ENCODE measurements around the gene RHEB. TPM values are rescaled to one million over a fixed set of nuclear protein-coding genes. Genes with fewer than 3 reads are reported as not detected.

The RHEB gene
- total and polyA plus RNA-seq, 2 of the 13 experiments (the other 11 are each of a cell fraction or from before 2014, with no cell fraction given): 55.0 to 77.6 TPM

DNA sequence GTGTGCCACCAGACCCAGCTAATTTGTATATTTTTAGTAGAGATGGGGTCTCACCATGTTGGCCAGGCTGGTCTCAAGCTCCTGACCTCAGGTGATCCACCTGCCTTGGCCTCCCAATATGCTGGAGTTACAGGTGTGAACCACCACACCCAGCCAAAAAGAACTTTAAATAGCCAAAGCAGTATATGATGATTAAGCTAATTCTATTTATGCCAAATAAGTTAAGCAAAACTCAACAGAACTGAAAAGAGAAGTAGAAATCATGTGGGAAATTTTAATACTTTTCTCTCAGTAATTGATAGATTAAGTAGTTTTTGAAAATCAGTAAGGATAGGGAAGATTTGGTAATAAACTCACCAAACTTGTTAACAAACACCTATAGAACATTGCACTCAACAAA is 24.5 kb upstream of the RHEB start:
- Histone ChIP-seq H2AFZ (ENCODE audit: low read length) (no peak overlapping the region), H3K4me3 (replicated peaks in 1 of 3; ENCODE audit: insufficient read depth in 1 of 3, low read depth in 2 of 3, low read length in 3 of 3) (no peak overlapping the region), H4K20me1 (ENCODE audit: insufficient read depth, low read length) (no peaks in the 10 kb centered on the region), H3K79me2 (ENCODE audit: insufficient read depth, low read length) (no peaks in the 10 kb centered on the region), H3K36me3 (replicated peaks in 1 of 2; ENCODE audit: control insufficient read depth in 1 of 2, insufficient read depth in 2 of 2, low read length in 2 of 2) (no peaks in the 10 kb centered on the region), H3K27ac (ENCODE audit: extremely low read length, insufficient read depth, low read length) (no peak overlapping the region), H3K4me1 (ENCODE audit: insufficient read depth, low read length) (no peaks in the 10 kb centered on the region), H3K9me3 (ENCODE audit: low read length) (no peaks in the 10 kb centered on the region), H3K9ac (ENCODE audit: insufficient read depth, low read depth, low read length) (no peak overlapping the region), H3K27me3 (ENCODE audit: control insufficient read depth in 1 of 2, insufficient read depth in 2 of 2, low read length in 2 of 2) (peaks cover 4 to 32% of the 10 kb centered on the region in 2 experiments; a peak in 4 of 5 replicates), H3K4me2 (ENCODE audit: low read depth, low read length) (no peak overlapping the region)
- DNase-seq (ENCODE audit: low spot score) (no peak), FAIRE-seq (no peak), ATAC-seq (no peak)
- intact Hi-C loops (cut with micrococcal nuclease; ENCODE audit: unreplicated experiment): no loop called here
- POLR2A ChIA-PET: no interaction called here
- in situ Hi-C loops (cut with HindIII; ENCODE audit: extremely low pct_ligation_motif_present, low pct_unique_long_range_greater_than_20kb): no loop called here
- TF ChIP-seq ZFAT (CRISPR knock-in tag; conservative IDR thresholded peaks at IDR 0.05): no peak
- no peak for TF ChIP-seq CAMTA2 (CRISPR knock-in tag; IDR thresholded peaks at IDR 0.05; ENCODE audit: borderline replicate concordance)
- TF ChIP-seq MAFF (IDR thresholded peaks at IDR 0.05; ENCODE audit: low read depth, low read length): peak; percentile 52
- TF ChIP-seq MAFK (conservative IDR thresholded peaks at IDR 0.05 in 1 of 2, IDR thresholded peaks at IDR 0.05 in 1 of 2; ENCODE audit: low read length in 2 of 2): peak in 1 of 2 experiments; percentile 38; a peak in 3 of 4 replicates
- BruUV-seq (replicated peaks): no TSS peak
- CTCF ChIA-PET (ENCODE audit: low intra/inter-chr PET ratio, low total read pairs): no interaction called here

DNA sequence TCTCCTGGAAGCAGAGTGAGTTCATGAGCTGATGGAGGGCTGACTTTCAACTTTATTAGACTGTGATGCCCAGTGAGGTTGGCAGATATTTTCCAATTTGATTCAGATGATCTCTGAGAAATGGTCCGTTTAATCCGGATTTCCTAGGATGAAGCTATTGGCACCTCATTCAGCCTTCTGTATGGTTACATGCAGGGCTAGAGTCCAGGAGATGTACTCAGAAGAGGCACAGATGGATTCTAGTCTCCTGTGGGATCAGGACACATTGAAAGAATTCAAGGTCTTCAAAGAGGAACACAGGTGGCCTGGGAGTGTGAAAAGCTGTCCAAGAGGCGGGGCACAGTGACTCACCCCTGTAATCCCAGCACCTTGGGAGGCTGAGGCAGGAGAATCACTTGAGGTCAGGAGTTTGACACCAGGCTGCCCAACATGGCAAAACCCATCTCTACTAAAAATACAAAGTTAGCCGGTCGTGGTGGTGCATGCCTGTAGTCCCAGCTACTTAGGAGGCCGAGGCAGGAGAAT is 23.0 kb upstream of the RHEB start:
- 51% methylated on average over 5 of the region's 6 CpGs for WGBS (ENCODE audit: low lambda C conversion rate)
- no TSS peak for BruUV-seq (replicated peaks)
- in situ Hi-C loops (cut with HindIII; ENCODE audit: extremely low pct_ligation_motif_present, low pct_unique_long_range_greater_than_20kb): no loop called here
- Histone ChIP-seq H3K27ac (ENCODE audit: extremely low read length, insufficient read depth, low read length) (no peak overlapping the region), H2AFZ (ENCODE audit: low read length) (no peak overlapping the region), H4K20me1 (ENCODE audit: insufficient read depth, low read length) (no peaks in the 10 kb centered on the region), H3K9me3 (ENCODE audit: low read length) (no peaks in the 10 kb centered on the region), H3K79me2 (ENCODE audit: insufficient read depth, low read length) (no peaks in the 10 kb centered on the region), H3K4me3 (replicated peaks in 1 of 3; ENCODE audit: insufficient read depth in 1 of 3, low read depth in 2 of 3, low read length in 3 of 3) (no peak overlapping the region), H3K36me3 (replicated peaks in 1 of 2; ENCODE audit: control insufficient read depth in 1 of 2, insufficient read depth in 2 of 2, low read length in 2 of 2) (no peaks in the 10 kb centered on the region), H3K4me1 (ENCODE audit: insufficient read depth, low read length) (no peaks in the 10 kb centered on the region), H3K9ac (ENCODE audit: insufficient read depth, low read depth, low read length) (no peak overlapping the region), H3K27me3 (ENCODE audit: control insufficient read depth in 1 of 2, insufficient read depth in 2 of 2, low read length in 2 of 2) (peaks cover 2 to 39% of the 10 kb centered on the region in 2 experiments; a peak in 4 of 5 replicates), H3K4me2 (ENCODE audit: low read depth, low read length) (no peak overlapping the region)
- ChIA-PET POLR2A (no interaction called here), CTCF (ENCODE audit: low intra/inter-chr PET ratio, low total read pairs) (no interaction called here)
- no peak for FAIRE-seq
- no peak for DNase-seq (ENCODE audit: low spot score)
- intact Hi-C loops (cut with micrococcal nuclease; ENCODE audit: unreplicated experiment): no loop called here
- no peak for ATAC-seq
- TF ChIP-seq ZNF138 (CRISPR knock-in tag; IDR thresholded peaks at IDR 0.05; ENCODE audit: low read depth) (no peak), ARNT (IDR thresholded peaks at IDR 0.05) (no peak), MBD4 (IDR thresholded peaks at IDR 0.05; ENCODE audit: borderline replicate concordance, low read length) (no peak), PAX8 (CRISPR knock-in tag; IDR thresholded peaks at IDR 0.05; ENCODE audit: borderline replicate concordance) (no peak), ZNF496 (CRISPR knock-in tag; IDR thresholded peaks at IDR 0.05; ENCODE audit: insufficient replicate concordance) (no peak), TCF7L2 (IDR thresholded peaks at IDR 0.05; ENCODE audit: low read depth, low read length) (no peak), ZFY (CRISPR knock-in tag; IDR thresholded peaks at IDR 0.05) (no peak), FOXM1 (CRISPR knock-in tag; IDR thresholded peaks at IDR 0.05) (no peak), SP140L (CRISPR knock-in tag; IDR thresholded peaks at IDR 0.05; ENCODE audit: borderline replicate concordance) (no peak), HES4 (CRISPR knock-in tag; IDR thresholded peaks at IDR 0.05; ENCODE audit: borderline replicate concordance) (no peak), MZF1 (CRISPR knock-in tag; IDR thresholded peaks at IDR 0.05; ENCODE audit: borderline replicate concordance) (no peak)
- TF ChIP-seq, protein P1, sequence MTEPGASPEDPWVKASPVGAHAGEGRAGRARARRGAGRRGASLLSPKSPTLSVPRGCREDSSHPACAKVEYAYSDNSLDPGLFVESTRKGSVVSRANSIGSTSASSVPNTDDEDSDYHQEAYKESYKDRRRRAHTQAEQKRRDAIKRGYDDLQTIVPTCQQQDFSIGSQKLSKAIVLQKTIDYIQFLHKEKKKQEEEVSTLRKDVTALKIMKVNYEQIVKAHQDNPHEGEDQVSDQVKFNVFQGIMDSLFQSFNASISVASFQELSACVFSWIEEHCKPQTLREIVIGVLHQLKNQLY (CRISPR knock-in tag; IDR thresholded peaks at IDR 0.05): no peak
- TF ChIP-seq, protein P2, sequence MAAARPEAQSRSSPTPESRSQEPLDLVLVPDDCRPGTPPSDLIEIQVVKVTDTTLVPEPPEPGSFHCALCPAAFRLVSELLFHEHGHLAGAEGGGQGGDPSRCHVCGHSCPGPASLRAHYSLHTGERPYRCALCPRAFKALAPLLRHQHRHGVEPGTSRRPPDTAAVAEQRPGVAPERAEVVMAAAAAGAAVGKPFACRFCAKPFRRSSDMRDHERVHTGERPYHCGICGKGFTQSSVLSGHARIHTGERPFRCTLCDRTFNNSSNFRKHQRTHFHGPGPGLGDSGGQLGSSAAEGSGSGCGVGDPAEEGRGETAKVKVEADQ (CRISPR knock-in tag; IDR thresholded peaks at IDR 0.05; ENCODE audit: borderline replicate concordance): no peak
- TF ChIP-seq, protein P3, sequence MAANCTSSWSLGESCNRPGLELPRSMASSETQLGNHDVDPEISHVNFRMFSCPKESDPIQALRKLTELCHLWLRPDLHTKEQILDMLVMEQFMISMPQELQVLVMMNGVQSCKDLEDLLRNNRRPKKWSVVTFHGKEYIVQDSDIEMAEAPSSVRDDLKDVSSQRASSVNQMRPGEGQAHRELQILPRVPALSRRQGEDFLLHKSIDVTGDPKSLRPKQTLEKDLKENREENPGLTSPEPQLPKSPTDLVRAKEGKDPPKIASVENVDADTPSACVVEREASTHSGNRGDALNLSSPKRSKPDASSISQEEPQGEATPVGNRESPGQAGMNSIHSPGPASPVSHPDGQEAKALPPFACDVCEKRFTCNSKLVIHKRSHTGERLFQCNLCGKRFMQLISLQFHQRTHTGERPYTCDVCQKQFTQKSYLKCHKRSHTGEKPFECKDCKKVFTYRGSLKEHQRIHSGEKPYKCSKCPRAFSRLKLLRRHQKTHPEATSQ (CRISPR knock-in tag; IDR thresholded peaks at IDR 0.05; ENCODE audit: borderline replicate concordance): no peak

Data from HepG2 (cell line).